GM23248 (cell line): ENCODE measurements around the gene NSF. TPM values are rescaled to one million over a fixed set of nuclear protein-coding genes. Genes with fewer than 3 reads are reported as not detected.
"Not testable (repeated sequence)": the region's sequence is repeated elsewhere in the genome, so short reads cannot be mapped to it uniquely, and the experiment has no call there.

ENCODE experiments used
- DNase-seq: peaks from one replicate; pipeline ENCODE4 v3.0.0-alpha.2; 2015
- H2AFZ ChIP-seq: fragments of 200-600 bp; sonication (generic); 2 replicates; pipeline ENCODE4 v1.6.1; 2016; ENCODE audit warnings: antibody characterized with exemption
- H3F3A ChIP-seq: fragments of 200-600 bp; sonication (generic); 2 replicates; pipeline ENCODE4 v1.6.1; 2016; ENCODE audit warnings: mild to moderate bottlenecking, antibody characterized with exemption, mixed run types; ENCODE audit not compliant: insufficient read depth
- H3K27ac ChIP-seq: fragments of 200-600 bp; sonication (generic); 2 replicates; pipeline ENCODE4 v1.5.1; 2016; ENCODE audit warnings: mild to moderate bottlenecking
- H3K27me3 ChIP-seq: fragments of 200-600 bp; sonication (generic); replicated peaks from 2 replicates; pipeline ENCODE4 v1.6.1; 2016; ENCODE audit warnings: mild to moderate bottlenecking; ENCODE audit not compliant: insufficient read depth
- H3K36me3 ChIP-seq: fragments of 200-600 bp; sonication (generic); 2 replicates; pipeline ENCODE4 v1.6.1; 2016; ENCODE audit warnings: low read depth, mild to moderate bottlenecking
- H3K4me1 ChIP-seq: fragments of 200-600 bp; sonication (generic); 2 replicates; pipeline ENCODE4 v1.6.1; 2016; ENCODE audit warnings: mild to moderate bottlenecking; ENCODE audit not compliant: insufficient read depth
- H3K4me2 ChIP-seq: fragments of 200-600 bp; sonication (generic); one replicate; pipeline ENCODE4 v1.6.1; 2016; ENCODE audit warnings: mild to moderate bottlenecking; ENCODE audit not compliant: unreplicated experiment
- H3K4me3 ChIP-seq: fragments of 200-600 bp; sonication (generic); 2 replicates; pipeline ENCODE4 v1.5.1; 2016; ENCODE audit warnings: mild to moderate bottlenecking
- H3K79me2 ChIP-seq: fragments of 200-600 bp; sonication (generic); 2 replicates; pipeline ENCODE4 v1.6.1; 2016; ENCODE audit warnings: mild to moderate bottlenecking; ENCODE audit not compliant: insufficient read depth
- H3K9ac ChIP-seq: fragments of 200-600 bp; sonication (generic); 2 replicates; pipeline ENCODE4 v1.6.1; 2016; ENCODE audit warnings: mild to moderate bottlenecking
- H3K9me2 ChIP-seq: fragments of 200-600 bp; sonication (generic); 2 replicates; pipeline ENCODE4 v1.6.1; 2016; ENCODE audit warnings: mixed run types, mild to moderate bottlenecking, moderate library complexity; ENCODE audit not compliant: insufficient read depth
- H3K9me3 ChIP-seq: fragments of 200-600 bp; sonication (generic); one replicate; pipeline ENCODE4 v1.6.1; 2017; ENCODE audit warnings: low read depth
- H4K20me1 ChIP-seq: fragments of 200-600 bp; sonication (generic); 2 replicates; pipeline ENCODE4 v1.6.0; 2016; ENCODE audit not compliant: insufficient read depth
- WGBS, 2 experiments: methylation state at CpG; one replicate each; pipeline ENCODE4 v1.1.6; 2015 to 2017; ENCODE audit warnings: low lambda C conversion rate in 2 of 2, low coverage in 1 of 2; ENCODE audit errors: missing lambda C conversion rate in 2 of 2; 5-methylcytosine and 5-hydroxymethylcytosine counted together
- in situ Hi-C: fragments of 300-500 bp; cut with MboI; formaldehyde crosslinking; loops from 2 replicates; pipeline ENCODE4 v1.15.0; 2020
- polyA plus RNA-seq: library from polyadenylated mRNA; unstranded; fragments of >200 nt; fragmentation: Nextera tagmentation; extraction: Ambion mirVana; gene quantifications from 2 replicates; pipeline ENCODE4 v1.2.1, GENCODE V29; 2016
- total RNA-seq: library from RNA; depleted of rRNA; stranded (reverse); fragments of >200 nt; shearing (Covaris generic); gene quantifications from 2 replicates; pipeline ENCODE4 v1.2.3, GENCODE V29; 2014; rRNA removed

NSF gene
- total RNA-seq (44.9 and 48.2 TPM in 2 replicates), polyA plus RNA-seq (43.5 and 44.2 TPM in 2 replicates)

GRCh38 chr17:46590157-46591146 lies at the start of gene NSF:
TSS of gene NSF (plus strand) at chr17:46590669. CDS start at chr17:46590776, 107 bp downstream.
- H3K36me3 ChIP-seq, H3K79me2 ChIP-seq, H3K9me2 ChIP-seq, in situ Hi-C loops, H4K20me1 ChIP-seq, H2AFZ ChIP-seq, H3K4me3 ChIP-seq, H3K4me2 ChIP-seq, DNase-seq, H3K9ac ChIP-seq, H3K27me3 ChIP-seq, H3K9me3 ChIP-seq, H3K27ac ChIP-seq, H3F3A ChIP-seq, H3K4me1 ChIP-seq: not testable (repeated sequence)
- no CpG with 5 or more reads among the region's 95 CpGs for WGBS, 2 experiments

- H3K27me3 ChIP-seq, H3K79me2 ChIP-seq, H3K9me3 ChIP-seq, in situ Hi-C loops, H3K4me1 ChIP-seq, DNase-seq, H3K4me2 ChIP-seq, H4K20me1 ChIP-seq, H3K9me2 ChIP-seq, H3K27ac ChIP-seq, H3K36me3 ChIP-seq, H3F3A ChIP-seq, H3K9ac ChIP-seq, H2AFZ ChIP-seq, H3K4me3 ChIP-seq: not testable (repeated sequence)
- WGBS, 2 experiments: 95% methylated on average over 9 of the region's 10 CpGs
Observed at GRCh38 chr17:46548607-46549006, 41.9 kb upstream of the NSF start.

- H3K9me2 ChIP-seq, H3K4me3 ChIP-seq, H3K9ac ChIP-seq, H3K27me3 ChIP-seq, H3K36me3 ChIP-seq, H3K27ac ChIP-seq, H3K79me2 ChIP-seq, DNase-seq, H3F3A ChIP-seq, H2AFZ ChIP-seq, H3K4me1 ChIP-seq, H4K20me1 ChIP-seq, H3K9me3 ChIP-seq, H3K4me2 ChIP-seq, in situ Hi-C loops: not testable (repeated sequence)
- no CpG with 5 or more reads among the region's 20 CpGs for WGBS, 2 experiments
Observed at GRCh38 chr17:46559155-46559554, 31.3 kb upstream of the NSF start.

- H3K9ac ChIP-seq, H3K4me1 ChIP-seq, H3F3A ChIP-seq, DNase-seq, H3K79me2 ChIP-seq, H2AFZ ChIP-seq, H3K27ac ChIP-seq, H3K27me3 ChIP-seq, H3K9me3 ChIP-seq, H3K4me3 ChIP-seq, H3K9me2 ChIP-seq, H4K20me1 ChIP-seq, in situ Hi-C loops, H3K36me3 ChIP-seq, H3K4me2 ChIP-seq: not testable (repeated sequence)
- no CpG with 5 or more reads among the region's 3 CpGs for WGBS, 2 experiments
Observed at GRCh38 chr17:46560048-46560447, 30.4 kb upstream of the NSF start.

DNA sequence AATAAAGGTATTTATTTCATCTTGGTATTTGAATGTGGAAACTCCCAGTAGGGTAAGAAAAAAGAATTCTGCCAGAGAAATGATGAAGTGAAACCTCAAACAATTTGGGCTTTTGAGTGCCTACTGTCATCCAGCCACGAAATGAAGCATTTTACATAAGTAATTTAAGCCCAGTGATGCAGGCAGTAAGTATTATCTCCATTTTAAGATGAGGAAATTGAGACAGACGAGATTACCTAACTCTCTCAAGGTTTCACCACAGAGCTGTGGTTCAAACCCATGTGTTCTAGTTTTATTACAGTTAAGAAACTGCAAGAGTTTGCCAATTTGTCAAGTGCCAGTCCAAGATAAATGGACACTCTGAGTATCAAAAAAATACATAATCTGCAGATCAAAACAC lies 24.2 kb upstream of the NSF start:
- H3K79me2 ChIP-seq, H3K4me2 ChIP-seq, H3K9me3 ChIP-seq, H3K27ac ChIP-seq, H3K27me3 ChIP-seq, H3K36me3 ChIP-seq, H3K4me1 ChIP-seq, H4K20me1 ChIP-seq, H3K9ac ChIP-seq, H3K4me3 ChIP-seq, in situ Hi-C loops, H3K9me2 ChIP-seq, DNase-seq, H3F3A ChIP-seq, H2AFZ ChIP-seq: not testable (repeated sequence)
- WGBS, 2 experiments: no CpG with 5 or more reads among the region's 2 CpGs

GRCh38 chr17:46566980-46567379 lies 23.5 kb upstream of the NSF start:
- H3K27me3 ChIP-seq, H4K20me1 ChIP-seq, in situ Hi-C loops, H2AFZ ChIP-seq, H3K27ac ChIP-seq, H3K36me3 ChIP-seq, H3K4me3 ChIP-seq, H3F3A ChIP-seq, H3K79me2 ChIP-seq, DNase-seq, H3K9me2 ChIP-seq, H3K4me1 ChIP-seq, H3K9me3 ChIP-seq, H3K4me2 ChIP-seq, H3K9ac ChIP-seq: not testable (repeated sequence)
- WGBS, 2 experiments: no CpG with 5 or more reads among the region's 1 CpG

GRCh38 chr17:46571796-46572195 lies 18.7 kb upstream of the NSF start:
- H3K9ac ChIP-seq, H3K36me3 ChIP-seq, in situ Hi-C loops, H3K79me2 ChIP-seq, H4K20me1 ChIP-seq, H3K4me3 ChIP-seq, H3K4me1 ChIP-seq, H3K9me2 ChIP-seq, H3K27ac ChIP-seq, H3K9me3 ChIP-seq, H3K27me3 ChIP-seq, H3K4me2 ChIP-seq, H3F3A ChIP-seq, DNase-seq, H2AFZ ChIP-seq: not testable (repeated sequence)
- WGBS, 2 experiments: no CpG with 5 or more reads among the region's 4 CpGs
